GM18519 (cell line): Measurements from ENCODE around the gene CA11.
"Not testable (repeated sequence)": the region's sequence is repeated elsewhere in the genome, so short reads cannot be mapped to it uniquely, and the experiment has no call there.

ENCODE experiments used
- ATAC-seq: cut with Tn5 transposase; IDR thresholded peaks from one replicate; pipeline ENCODE4 v1.9.1; 2021; ENCODE audit warnings: mild to moderate bottlenecking, moderate library complexity; ENCODE audit not compliant: unreplicated experiment, low FRiP score

The CA11 gene

GRCh38 chr19:48644839-48645619 lies 958 bp downstream of the CA11 start:
- no peak for ATAC-seq

DNA sequence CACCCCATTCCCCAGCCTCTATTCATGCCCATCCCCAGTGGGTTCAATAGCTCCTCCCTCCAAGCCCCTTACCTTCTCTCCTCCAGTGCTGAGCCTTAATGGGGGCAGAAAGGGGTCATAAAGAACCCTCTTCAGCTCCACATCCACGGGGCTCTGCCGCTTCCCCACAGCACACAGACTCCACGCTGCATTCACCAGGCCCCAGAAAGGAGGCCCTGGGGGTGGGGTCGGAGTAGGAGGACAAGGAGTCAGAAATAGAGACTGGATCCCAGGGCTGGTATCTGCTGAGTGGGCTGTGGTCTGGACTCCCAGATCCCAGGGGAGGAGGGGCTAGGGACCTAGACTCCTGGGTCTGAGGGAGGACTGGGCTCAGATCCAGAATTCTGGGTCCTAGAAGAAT lies 1.6 kb downstream of the CA11 start:
- ATAC-seq: no peak

DNA sequence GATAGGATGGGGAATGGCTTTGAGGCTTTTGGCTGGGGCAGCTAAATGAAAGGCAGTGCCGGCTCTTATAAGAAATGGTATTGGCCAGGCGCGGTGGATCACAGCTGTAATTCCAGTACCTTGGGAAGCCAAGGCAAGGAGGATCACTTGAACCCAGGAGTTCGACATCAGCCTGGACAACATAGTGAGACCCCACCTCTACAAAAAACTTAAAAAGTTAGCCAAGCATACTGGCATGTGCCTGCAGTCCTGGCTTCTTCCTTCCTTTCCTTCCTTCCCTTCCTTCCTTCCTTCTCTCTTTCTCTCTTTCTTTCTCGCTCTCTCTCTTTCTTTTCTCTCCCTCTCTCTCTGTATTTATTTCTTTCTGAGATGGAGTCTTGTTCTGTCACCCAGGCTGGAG lies 3.1 kb downstream of the CA11 start:
- ATAC-seq: no peak

DNA sequence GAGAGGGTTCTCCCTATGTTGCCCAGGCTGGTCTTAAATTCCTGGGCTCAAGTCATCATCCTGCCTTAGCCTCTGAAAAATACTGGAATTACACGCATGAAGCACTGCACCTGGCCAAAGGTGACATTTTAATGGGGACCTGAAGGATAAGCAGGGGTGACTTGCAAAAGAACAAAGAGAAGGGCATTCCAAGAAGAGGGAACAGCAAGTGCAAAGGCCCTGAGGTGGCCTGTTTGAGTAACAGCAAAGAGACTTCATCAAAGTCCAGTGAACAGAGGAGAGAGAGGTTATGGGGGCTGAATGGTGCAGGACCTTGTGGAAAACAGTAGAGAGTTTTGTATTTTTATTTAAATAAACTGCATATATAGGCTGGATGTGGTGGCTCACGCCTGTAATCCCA lies 4.1 kb downstream of the CA11 start:
- ATAC-seq: no peak

DNA sequence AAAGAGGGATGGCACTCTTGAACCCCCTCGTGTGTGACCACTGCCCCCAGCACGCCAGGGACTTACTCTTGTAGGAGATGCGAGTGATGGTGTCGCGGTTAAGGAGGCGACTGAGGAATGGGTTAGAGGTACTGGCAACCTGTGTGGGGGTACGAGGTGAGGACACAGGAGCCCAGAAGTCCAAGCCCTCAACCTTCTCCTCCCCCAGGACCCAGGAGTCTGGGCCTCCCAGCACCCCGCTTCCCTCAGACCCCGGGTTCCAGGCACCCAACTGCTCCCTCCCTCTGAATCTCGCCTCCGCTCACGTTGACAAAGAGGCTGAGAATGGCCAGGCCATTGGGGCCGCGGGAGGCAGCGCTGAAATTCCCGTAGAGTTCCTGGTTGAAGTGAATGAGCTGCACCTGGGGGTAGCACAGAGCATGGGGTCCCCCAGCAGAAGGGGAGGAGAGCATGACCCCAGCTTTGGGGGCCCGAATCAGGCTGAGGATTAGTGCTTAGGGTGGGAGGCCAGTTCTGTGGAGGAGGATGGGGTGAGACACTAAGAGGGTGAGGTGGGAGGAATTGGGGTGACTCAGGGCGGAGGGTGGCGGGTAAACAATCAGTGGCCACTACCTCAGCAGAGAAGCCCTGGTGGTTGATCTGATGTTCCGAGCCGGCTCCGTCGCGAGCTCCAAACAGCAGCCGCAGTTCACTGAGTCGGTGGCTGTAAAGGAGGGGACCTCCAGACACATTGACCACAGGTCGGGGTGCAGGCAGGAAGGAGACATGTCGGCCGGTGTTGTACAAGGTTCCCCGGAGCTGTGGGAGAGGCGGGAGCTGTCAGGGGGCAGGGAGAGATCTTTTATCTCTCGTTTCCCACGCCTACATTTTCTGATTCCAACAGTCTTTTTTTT lies 6.3 kb downstream of the CA11 start:
- no peak for ATAC-seq

DNA sequence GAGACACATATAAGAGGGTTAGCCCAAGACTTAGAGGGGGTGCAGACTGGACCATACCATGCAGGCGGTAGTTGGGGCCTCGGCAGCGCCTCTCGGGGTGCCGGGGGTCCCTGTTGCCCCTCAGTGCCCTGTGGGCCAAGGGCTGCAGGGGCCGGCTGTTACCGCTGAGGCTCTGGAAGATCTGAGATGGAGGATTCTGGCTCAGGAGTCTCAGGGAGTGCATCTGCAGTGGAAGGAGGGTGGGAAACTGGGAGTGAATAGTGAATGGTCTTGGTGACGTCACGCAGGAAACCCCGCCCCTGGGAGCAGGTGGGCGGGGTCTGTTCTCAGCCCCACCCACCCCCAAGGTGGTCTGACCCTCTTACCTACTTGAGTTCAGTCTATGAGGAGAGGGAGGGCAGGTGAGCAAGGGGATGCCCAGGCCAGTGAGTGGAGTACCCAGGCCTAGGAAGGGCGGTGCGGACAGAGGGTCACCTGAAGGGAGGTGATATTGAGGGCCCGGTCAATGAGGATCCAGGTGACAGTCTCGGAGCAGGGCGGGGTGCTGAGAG lies 7.1 kb downstream of the CA11 start:
- no peak for ATAC-seq

DNA sequence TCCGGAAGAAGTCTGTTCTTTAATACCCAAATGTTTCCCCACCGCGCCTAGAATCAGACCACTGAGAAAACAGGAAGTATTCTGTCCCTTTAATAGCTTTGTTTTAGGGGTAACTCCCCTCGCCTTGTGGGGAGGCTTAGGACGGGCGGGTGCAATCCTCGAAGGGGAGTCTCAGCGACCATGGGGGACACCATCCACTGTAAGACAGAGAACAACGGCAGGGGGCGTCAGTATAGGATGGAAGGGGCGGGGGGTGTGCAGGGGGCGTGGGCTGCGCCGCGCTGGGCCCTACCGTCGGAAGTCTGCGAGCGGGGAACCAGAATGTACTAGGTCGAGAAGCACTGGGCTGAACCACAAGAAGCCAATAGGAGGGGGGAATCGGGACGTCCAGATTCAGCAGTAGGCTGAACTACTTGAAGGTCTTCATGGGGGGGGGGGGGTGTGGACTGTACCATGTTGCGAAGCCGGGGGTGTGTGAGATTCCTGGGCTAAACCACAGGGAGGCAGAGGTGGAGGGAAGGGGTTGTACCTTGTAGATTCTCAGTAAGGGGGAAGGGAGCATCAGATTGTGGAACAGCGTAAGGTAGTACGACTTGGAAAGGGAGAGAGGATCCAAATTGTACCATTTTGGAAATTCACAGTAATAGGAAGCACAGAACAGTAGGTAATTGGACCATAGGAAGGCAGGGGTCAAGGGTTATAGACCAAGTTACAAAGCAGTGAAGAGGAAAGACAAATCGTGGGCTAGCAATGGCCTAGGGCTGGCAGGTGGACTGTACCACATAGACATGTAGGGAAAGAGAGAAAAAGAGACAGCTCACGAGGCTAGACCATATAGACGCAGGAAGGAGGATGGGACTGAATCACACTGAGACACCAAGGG lies 7.8 kb downstream of the CA11 start:
- no peak for ATAC-seq

- peak; percentile 51 for ATAC-seq
These were observed 8.5 kb downstream of the CA11 start for GRCh38 chr19:48637449-48637947.

- no peak for ATAC-seq
These were observed 9.0 kb downstream of the CA11 start, which contains the start of gene DBP for GRCh38 chr19:48636859-48637448. DBP (minus strand) TSS chr19:48637379; CDS start chr19:48636994, 385 bp downstream.

GRCh38 chr19:48635966-48636858 lies 9.8 kb downstream of the CA11 start:
- ATAC-seq: no peak

- ATAC-seq: no peak
These were observed 10.6 kb downstream of the CA11 start for GRCh38 chr19:48635263-48635965.

- ATAC-seq: no peak
These were observed 11.3 kb downstream of the CA11 start for GRCh38 chr19:48634424-48635262.

DNA sequence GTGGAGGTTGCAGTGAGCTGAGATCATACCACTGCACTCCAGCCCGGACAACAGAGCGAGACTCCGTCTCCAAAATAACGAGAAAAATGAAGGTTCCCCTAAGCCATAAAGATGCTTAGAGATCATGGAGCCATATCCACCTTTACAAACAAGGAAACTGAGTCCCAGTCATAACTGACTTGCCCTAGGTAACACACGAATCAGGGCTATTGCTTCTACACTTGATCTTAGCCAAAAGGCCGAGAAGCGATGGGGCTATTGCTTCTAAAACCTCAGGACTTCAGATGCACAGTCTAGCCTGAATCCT lies 12.0 kb downstream of the CA11 start:
- no peak for ATAC-seq

GRCh38 chr19:48633148-48634035 lies 12.6 kb downstream of the CA11 start:
- ATAC-seq: no peak

DNA sequence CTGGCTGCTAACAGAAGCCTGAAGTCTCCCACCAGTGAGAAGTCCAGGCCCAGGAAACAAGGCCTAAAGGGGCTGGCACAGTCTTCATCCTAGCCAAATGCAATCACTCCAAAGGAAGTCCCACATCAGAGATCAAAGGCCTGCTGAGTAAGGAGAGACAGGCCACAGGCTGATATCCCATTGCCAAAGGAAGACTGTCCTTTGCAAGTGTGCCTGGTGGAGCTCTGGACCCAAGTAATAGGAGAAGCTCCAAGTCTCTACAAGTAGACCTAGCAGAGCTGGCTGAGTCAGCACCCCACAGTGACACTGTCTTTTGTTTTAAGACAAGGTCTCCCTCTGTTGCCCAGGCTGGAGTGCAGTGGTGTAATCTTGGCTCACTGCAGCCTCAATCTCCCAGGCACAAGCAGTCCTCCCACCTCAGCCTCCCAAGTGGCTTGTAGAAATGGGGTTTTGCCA lies 13.3 kb downstream of the CA11 start:
- no peak for ATAC-seq

- ATAC-seq: not testable (repeated sequence)
These were observed 13.7 kb downstream of the CA11 start for GRCh38 chr19:48632286-48632685.
